ENCODE measurements around the gene ALDOC. TPM values are rescaled to one million over a fixed set of nuclear protein-coding genes. Genes with fewer than 3 reads are reported as not detected.

The ALDOC gene
- total RNA-seq, 1 donor from 2014 or later: 73.4 TPM

DNA sequence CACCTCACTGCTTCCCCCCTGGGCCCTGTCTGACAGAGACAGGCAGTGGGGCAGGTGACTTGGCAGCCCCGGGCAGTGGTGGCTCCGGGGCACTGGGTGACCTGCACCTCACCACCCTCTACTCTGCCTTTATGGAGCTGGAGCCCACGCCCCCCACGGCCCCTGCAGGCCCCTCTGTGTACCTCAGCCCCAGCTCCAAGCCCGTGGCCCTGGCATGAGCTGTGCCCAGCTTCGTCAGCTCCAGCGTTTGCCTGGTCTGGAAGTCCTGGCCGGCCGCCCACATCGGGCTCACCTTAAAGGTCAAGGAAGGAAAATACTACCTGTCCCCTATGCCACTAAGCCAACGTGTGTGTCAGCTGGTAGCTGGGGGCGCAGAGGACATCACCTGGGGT, 39.5 kb downstream of the ALDOC start:
- CTCF ChIA-PET: no interaction called here
- Mint-ChIP-seq H3K27ac (no peak overlapping the region), H3K4me3 (no peak overlapping the region), H3K27me3 (no peaks in the 10 kb centered on the region), H3K9me3 (no peaks in the 10 kb centered on the region), H3K36me3 (ENCODE audit: low read depth) (no peaks in the 10 kb centered on the region), H3K4me1 (no peaks in the 10 kb centered on the region)
- DNase-seq: no peak
- POLR2A ChIA-PET: interaction anchor here (1.4 to 1.9 kb wide), 3 partner anchors 10 to 40 kb away, joined by 3 to 5 read pairs (median 3); partner anchors contain the start of gene ALDOC
- ATAC-seq (ENCODE audit: low read depth): no peak
- TF ChIP-seq, protein P1, sequence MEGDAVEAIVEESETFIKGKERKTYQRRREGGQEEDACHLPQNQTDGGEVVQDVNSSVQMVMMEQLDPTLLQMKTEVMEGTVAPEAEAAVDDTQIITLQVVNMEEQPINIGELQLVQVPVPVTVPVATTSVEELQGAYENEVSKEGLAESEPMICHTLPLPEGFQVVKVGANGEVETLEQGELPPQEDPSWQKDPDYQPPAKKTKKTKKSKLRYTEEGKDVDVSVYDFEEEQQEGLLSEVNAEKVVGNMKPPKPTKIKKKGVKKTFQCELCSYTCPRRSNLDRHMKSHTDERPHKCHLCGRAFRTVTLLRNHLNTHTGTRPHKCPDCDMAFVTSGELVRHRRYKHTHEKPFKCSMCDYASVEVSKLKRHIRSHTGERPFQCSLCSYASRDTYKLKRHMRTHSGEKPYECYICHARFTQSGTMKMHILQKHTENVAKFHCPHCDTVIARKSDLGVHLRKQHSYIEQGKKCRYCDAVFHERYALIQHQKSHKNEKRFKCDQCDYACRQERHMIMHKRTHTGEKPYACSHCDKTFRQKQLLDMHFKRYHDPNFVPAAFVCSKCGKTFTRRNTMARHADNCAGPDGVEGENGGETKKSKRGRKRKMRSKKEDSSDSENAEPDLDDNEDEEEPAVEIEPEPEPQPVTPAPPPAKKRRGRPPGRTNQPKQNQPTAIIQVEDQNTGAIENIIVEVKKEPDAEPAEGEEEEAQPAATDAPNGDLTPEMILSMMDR (IDR thresholded peaks at IDR 0.05): no peak
- intact Hi-C loops (cut with micrococcal nuclease): no loop called here

DNA sequence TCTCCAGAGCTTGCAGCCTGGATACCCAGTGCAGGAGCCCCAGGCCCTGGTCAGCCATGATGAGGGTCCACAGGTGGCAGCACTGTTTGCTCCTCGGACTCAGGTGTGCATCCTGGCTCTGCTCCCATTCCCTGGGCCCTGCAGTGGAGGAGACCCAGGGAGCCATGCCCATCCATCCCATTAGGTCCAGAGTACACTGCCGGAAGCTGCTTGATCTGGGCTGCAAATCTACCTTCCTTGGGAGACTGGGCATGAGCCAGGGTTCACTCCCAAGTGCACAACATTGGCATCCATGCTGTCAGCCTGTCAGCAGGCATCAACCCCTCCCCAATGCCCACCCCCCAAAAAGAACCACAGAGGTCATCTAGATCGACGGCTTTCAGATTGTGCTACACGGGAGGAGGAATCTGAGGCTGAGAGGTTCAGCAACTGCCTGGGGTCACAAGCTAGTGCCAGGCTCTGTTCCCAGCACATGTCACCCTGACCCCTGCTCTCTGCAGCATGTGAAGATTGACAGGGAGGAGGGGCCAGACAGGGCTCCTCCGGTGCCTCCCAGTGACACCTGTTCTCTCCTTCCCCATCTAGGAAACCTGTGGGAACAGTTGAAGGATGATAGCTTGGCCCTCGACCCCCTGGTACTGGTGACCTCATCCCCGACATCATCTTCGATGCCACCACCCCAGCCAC, 40.0 kb downstream of the ALDOC start:
- Mint-ChIP-seq H3K4me3 (no peak overlapping the region), H3K27me3 (no peaks in the 10 kb centered on the region), H3K36me3 (ENCODE audit: low read depth) (no peaks in the 10 kb centered on the region), H3K9me3 (no peaks in the 10 kb centered on the region), H3K27ac (no peak overlapping the region), H3K4me1 (no peaks in the 10 kb centered on the region)
- ChIA-PET POLR2A (interaction anchor here (0.7 to 1.9 kb wide), 3 partner anchors 10 to 14 kb away, joined by 3 to 5 read pairs (median 3); no protein-coding TSS in a partner anchor), CTCF (no interaction called here)
- intact Hi-C loops (cut with micrococcal nuclease): no loop called here
- TF ChIP-seq, protein P1 (IDR thresholded peaks at IDR 0.05): no peak
- DNase-seq (no peak), ATAC-seq (ENCODE audit: low read depth) (no peak)

DNA sequence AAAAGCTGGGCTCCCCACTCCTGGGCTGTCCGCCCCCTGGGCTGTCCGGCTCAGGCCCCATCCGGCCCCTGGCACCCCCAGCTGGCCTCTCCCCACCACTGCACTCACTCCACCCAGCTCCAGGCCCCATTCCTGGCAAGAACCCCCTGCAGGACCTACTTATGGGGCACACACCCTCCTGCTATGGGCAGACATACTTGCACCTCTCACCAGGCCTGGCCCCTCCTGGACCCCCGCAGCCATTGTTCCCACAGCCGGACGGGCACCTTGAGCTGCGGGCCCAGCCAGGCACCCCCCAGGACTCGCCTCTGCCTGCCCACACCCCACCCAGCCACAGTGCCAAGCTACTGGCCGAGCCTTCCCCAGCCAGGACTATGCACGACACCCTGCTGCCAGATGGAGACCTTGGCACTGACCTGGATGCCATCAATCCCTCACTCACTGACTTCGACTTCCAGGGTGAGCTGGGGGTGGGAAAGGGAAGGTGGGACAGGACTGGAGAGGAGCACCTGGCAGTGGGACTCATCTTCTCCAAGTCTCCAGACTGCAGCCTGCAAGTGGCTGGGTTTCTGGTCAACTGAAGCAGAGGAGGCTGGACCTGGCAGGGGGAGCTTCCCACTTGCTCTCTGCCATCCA, 41.8 kb downstream of the ALDOC start:
- no peak overlapping the region for H3K4me3 Mint-ChIP-seq
- no peak for ATAC-seq (ENCODE audit: low read depth)
- CTCF ChIA-PET: interaction anchor here (1.2 kb wide), 1 partner anchor 13 kb away, joined by 3 read pairs; no protein-coding TSS in a partner anchor
- no peaks in the 10 kb centered on the region for H3K36me3 Mint-ChIP-seq (ENCODE audit: low read depth)
- intact Hi-C loops (cut with micrococcal nuclease): no loop called here
- no peak for DNase-seq
- TF ChIP-seq, protein P1 (IDR thresholded peaks at IDR 0.05): no peak
- no peaks in the 10 kb centered on the region for H3K4me1 Mint-ChIP-seq
- no peaks in the 10 kb centered on the region for H3K9me3 Mint-ChIP-seq
- POLR2A ChIA-PET: interaction anchor here (0.6 kb wide), 2 partner anchors 8 to 13 kb away, joined by 3 to 4 read pairs; no protein-coding TSS in a partner anchor
- no peaks in the 10 kb centered on the region for H3K27me3 Mint-ChIP-seq
- H3K27ac Mint-ChIP-seq: no peak overlapping the region

DNA sequence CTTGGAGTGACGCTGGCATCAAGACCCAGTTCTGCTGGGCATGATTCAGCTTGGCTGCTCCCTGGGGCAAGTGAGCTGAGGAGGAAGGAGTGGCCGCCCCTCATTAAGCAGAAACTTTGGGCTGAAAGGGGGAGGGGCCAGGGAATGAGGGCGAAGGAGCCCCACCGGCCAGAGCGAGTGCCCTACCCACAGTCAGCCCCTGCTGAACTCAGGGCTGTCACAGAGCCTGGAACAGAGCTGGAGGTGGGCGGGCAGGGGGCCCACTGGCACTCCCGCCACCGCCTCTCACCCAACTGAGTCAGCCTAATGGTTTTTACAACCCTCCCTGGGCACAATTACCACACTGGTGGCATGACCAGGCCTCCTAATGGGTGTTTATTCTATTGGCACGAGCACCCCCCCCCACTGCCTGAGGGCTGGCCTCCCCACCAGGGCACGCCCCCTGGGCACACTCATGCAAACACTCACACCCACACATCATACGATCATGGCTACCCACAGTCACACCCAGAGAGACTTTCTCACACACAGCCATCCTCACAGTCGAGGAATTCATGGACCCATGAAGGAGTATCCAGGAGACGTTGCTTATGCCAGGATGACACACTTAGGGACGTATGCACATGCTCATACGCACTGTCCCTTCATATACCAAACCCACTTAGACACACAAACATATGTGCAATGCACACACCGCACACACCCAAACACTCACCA, 43.4 kb downstream of the ALDOC start:
- ATAC-seq (ENCODE audit: low read depth) (no peak), DNase-seq (no peak)
- Mint-ChIP-seq H3K9me3 (no peaks in the 10 kb centered on the region), H3K27ac (no peak overlapping the region), H3K36me3 (ENCODE audit: low read depth) (no peaks in the 10 kb centered on the region), H3K27me3 (no peaks in the 10 kb centered on the region), H3K4me1 (no peaks in the 10 kb centered on the region), H3K4me3 (no peak overlapping the region)
- TF ChIP-seq, protein P1 (IDR thresholded peaks at IDR 0.05): no peak
- ChIA-PET CTCF (no interaction called here), POLR2A (no interaction called here)
- intact Hi-C loops (cut with micrococcal nuclease): no loop called here

Measured in activated B cell treated with CpG ODN at 0.5 μM for 24 hours (primary cell).